SK-MEL-5 (cell line): Measurements from ENCODE around the gene FBXO30. TPM values are rescaled to one million over a fixed set of nuclear protein-coding genes. Genes with fewer than 3 reads are reported as not detected.

Experiments
- DNase-seq: peaks from one replicate; pipeline ENCODE4 v3.0.0-alpha.2; 2016; ENCODE audit warnings: low read depth, low spot score
- in situ Hi-C: cut with HindIII; loops from 2 replicates; pipeline ENCODE4 v1.10.0; 2016; ENCODE audit warnings: low sequenced_read_pairs, high pct_unique_total_duplicates, low pct_unique_long_range_greater_than_20kb
- total RNA-seq: library from RNA; depleted of rRNA; stranded (reverse); fragments of >200 nt; shearing (Covaris generic); gene quantifications from 2 replicates; pipeline ENCODE4 v1.2.3, GENCODE V29; 2014; rRNA removed

FBXO30 gene
- total RNA-seq, 1 experiment from 2014 or later = 6.2 TPM

DNA sequence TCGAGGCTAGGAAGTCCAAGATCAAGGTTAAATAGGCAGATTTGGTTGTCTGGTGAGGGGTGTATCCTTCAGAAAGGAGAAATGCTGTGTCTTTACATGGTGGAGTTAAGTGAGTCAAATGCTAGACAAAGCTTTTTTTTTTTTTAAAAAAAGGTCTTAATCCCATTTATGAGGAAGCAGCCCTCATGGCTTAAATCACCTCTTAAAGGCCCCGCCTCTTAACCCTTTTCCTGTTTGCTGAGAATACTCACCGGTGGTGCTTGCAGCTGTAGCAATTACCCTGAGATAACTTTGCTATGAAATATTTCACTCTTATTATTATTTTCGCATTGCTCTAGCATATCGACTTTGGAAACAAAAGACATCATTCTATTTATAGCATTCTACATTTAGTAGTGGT is 30.8 kb downstream of the FBXO30 start:
- DNase-seq = no peak
- in situ Hi-C loops = no loop called here

- in situ Hi-C loops = no loop called here
- DNase-seq = no peak
Measured at GRCh38 chr6:145772846-145773245, 41.7 kb downstream of the FBXO30 start.

GRCh38 chr6:145765449-145765848 is 49.1 kb downstream of the FBXO30 start:
- DNase-seq = no peak
- in situ Hi-C loops = no loop called here

- DNase-seq = no peak
- in situ Hi-C loops = no loop called here
Measured at GRCh38 chr6:145763742-145764141, 50.9 kb downstream of the FBXO30 start.

DNA sequence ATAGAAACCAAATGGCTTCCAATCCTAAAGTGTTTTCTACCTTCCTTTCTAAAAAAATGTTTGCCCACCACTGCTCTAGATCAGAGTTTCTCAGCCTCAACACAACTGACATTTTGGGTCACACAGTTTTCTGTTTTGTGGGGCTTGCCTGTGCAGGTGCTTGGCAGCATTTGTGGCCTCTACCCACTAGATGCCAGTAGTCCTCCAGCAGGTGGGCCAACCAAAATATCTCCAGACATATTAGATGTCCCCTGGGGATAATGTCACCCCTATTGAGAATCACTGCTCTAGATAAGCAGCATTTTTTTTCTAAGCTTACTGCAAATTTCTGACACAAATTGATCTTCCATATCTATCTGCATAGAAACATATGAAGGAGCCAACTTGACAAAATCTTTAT is 53.0 kb downstream of the FBXO30 start:
- in situ Hi-C loops = no loop called here
- no peak for DNase-seq

- DNase-seq = no peak
- in situ Hi-C loops = no loop called here
Measured at GRCh38 chr6:145758113-145758512, 56.5 kb downstream of the FBXO30 start.

DNA sequence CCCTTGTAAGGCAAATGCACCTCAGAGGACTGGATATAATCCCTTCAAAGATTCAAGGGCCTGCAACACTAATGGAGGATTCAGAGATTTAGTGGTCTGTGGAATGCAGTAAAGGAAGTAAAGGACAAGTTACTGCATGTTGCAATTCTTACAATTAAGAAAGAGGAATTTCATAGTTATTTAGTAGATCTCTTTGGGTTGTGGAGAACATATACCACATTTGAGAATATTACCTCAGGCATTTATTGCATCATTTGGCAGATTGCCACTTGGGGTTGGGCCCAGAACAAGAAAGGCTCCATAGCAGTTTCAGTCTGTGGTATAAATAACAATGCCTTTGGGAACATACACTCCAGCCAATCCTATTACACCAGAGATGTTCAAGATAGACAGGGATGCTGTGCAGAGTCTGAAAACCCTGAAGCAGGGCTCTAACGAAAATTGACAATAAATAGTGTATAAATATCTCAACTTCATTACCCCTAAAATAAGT is 58.4 kb downstream of the FBXO30 start:
- in situ Hi-C loops = no loop called here
- peak; percentile 19 for DNase-seq

GRCh38 chr6:145755682-145756081 is 58.9 kb downstream of the FBXO30 start:
- no peak for DNase-seq
- in situ Hi-C loops = no loop called here

DNA sequence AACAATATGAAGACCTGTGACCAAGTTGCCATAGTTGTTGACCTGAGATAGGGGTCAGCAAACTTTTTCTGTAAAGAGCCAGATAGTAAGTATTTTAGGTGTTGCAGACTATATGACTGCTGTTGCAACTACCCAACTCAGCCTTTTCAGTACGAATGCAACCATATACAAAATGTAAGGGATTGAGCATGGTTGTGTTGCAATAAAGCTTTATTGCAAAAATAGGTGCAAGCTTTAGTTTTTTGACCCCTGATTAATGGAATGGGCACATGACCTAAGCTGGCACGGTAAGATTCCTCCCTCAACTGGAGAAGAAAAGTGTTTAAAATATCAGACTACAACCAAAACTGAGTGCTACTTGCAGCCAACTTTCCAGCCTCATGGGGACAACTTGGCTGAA is 62.0 kb downstream of the FBXO30 start:
- DNase-seq = no peak
- in situ Hi-C loops = no loop called here

- in situ Hi-C loops = no loop called here
- DNase-seq = peak; percentile 15
Measured at GRCh38 chr6:145749632-145750031, 65.0 kb downstream of the FBXO30 start.

- in situ Hi-C loops = no loop called here
- no peak for DNase-seq
Measured at GRCh38 chr6:145745861-145746260, 68.7 kb downstream of the FBXO30 start.

- no peak for DNase-seq
- in situ Hi-C loops = no loop called here
Measured at GRCh38 chr6:145744619-145745018, 70.0 kb downstream of the FBXO30 start.

Other genes with a start within 250 kb of the FBXO30 start
- gene EPM2A, start 79.3 kb downstream of the FBXO30 start, total RNA-seq = 8.3 and 11.1 TPM in 2 replicates
- gene SHPRH, start 149.6 kb upstream of the FBXO30 start, total RNA-seq = 5.4 and 6.5 TPM in 2 replicates
- 0.13 and 0.26 TPM in 2 replicates for gene GRM1, start 214.3 kb upstream of the FBXO30 start, total RNA-seq